ENCODE data around the gene CDH5.
"Not testable (repeated sequence)": the region's sequence is repeated elsewhere in the genome, so short reads cannot be mapped to it uniquely, and the experiment has no call there.

DNA sequence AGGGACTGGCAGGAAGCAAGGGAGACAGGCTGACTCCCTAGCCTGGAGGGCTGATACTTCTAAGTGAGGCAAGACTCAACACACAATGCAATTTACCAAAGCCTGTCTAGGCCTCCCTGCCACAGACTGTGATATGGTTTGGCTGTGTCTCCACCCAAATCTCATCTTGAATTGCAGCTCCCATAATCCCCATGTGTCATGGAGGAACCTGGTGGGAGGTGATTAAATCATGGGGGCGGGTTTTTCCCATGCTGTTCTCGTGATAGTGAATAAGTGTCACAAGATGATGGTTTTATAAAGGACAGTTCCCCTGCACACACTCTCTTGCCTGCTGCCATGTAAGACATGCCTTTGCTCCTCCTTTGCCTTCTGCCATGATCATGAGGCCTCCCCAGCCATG is 35.0 kb upstream of the CDH5 start:
- TF ChIP-seq POLR2A (IDR thresholded peaks at IDR 0.05), result not testable (repeated sequence)
- TF ChIP-seq, protein P1, sequence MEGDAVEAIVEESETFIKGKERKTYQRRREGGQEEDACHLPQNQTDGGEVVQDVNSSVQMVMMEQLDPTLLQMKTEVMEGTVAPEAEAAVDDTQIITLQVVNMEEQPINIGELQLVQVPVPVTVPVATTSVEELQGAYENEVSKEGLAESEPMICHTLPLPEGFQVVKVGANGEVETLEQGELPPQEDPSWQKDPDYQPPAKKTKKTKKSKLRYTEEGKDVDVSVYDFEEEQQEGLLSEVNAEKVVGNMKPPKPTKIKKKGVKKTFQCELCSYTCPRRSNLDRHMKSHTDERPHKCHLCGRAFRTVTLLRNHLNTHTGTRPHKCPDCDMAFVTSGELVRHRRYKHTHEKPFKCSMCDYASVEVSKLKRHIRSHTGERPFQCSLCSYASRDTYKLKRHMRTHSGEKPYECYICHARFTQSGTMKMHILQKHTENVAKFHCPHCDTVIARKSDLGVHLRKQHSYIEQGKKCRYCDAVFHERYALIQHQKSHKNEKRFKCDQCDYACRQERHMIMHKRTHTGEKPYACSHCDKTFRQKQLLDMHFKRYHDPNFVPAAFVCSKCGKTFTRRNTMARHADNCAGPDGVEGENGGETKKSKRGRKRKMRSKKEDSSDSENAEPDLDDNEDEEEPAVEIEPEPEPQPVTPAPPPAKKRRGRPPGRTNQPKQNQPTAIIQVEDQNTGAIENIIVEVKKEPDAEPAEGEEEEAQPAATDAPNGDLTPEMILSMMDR (IDR thresholded peaks at IDR 0.05), result not testable (repeated sequence)

Data from esophagus squamous epithelium (tissue), 4 donors.